HepG2 (cell line): ENCODE data around the gene STK17A. TPM values are rescaled to one million over a fixed set of nuclear protein-coding genes. Genes with fewer than 3 reads are reported as not detected.

ENCODE experiments used
- ATF4 ChIP-seq, 2 experiments: fragments of 450-650 bp in 1 of 2; sonication (generic) in 1 of 2; formaldehyde crosslinking; IDR thresholded peaks; 2 replicates each; pipeline versions ENCODE4 v1.5.0 to v1.8.0; 2020 to 2022; ENCODE audit warnings: mild to moderate bottlenecking in 1 of 2, missing genetic modification reagents in 1 of 2
- ESRRA ChIP-seq: sonication (generic); formaldehyde crosslinking; IDR thresholded peaks from 2 replicates; pipeline ENCODE4 v1.5.1; 2020; ENCODE audit warnings: mild to moderate bottlenecking, low read depth, missing genetic modification reagents
- GMEB2 ChIP-seq: IDR thresholded peaks from 2 replicates; pipeline ENCODE4 v1.6.1; 2016; ENCODE audit warnings: missing biosample characterization, missing genetic modification reagents, low read depth
- HIVEP1 ChIP-seq: sonication (generic); formaldehyde crosslinking; IDR thresholded peaks from 2 replicates; pipeline ENCODE4 v1.4.0; 2020; ENCODE audit warnings: mild to moderate bottlenecking, missing genetic modification reagents
- IRF1 ChIP-seq: sonication (generic); formaldehyde crosslinking; IDR thresholded peaks from 2 replicates; pipeline ENCODE4 v1.4.0; 2020; ENCODE audit warnings: low read depth, mild to moderate bottlenecking, missing genetic modification reagents
- SRY ChIP-seq: sonication (generic); formaldehyde crosslinking; IDR thresholded peaks from 2 replicates; pipeline ENCODE4 v1.8.0; 2022; ENCODE audit warnings: mild to moderate bottlenecking, missing genetic modification reagents
- ZBTB1 ChIP-seq: sonication (generic); formaldehyde crosslinking; IDR thresholded peaks from 2 replicates; pipeline ENCODE4 v1.4.0; 2020; ENCODE audit warnings: missing genetic modification reagents, borderline replicate concordance
- ZFP36L1 ChIP-seq: sonication (generic); formaldehyde crosslinking; IDR thresholded peaks from 2 replicates; pipeline ENCODE4 v1.8.0; 2022; ENCODE audit warnings: mild to moderate bottlenecking, missing genetic modification reagents, moderate library complexity
- ZKSCAN5 ChIP-seq: sonication (generic); formaldehyde crosslinking; IDR thresholded peaks from 2 replicates; pipeline ENCODE4 v1.5.1; 2020; ENCODE audit warnings: mild to moderate bottlenecking, missing genetic modification reagents
- ZNF430 ChIP-seq: sonication (generic); formaldehyde crosslinking; IDR thresholded peaks from 2 replicates; pipeline ENCODE4 v1.9.0; 2021; ENCODE audit warnings: mild to moderate bottlenecking, missing genetic modification reagents
- ZNF577 ChIP-seq: sonication (generic); formaldehyde crosslinking; IDR thresholded peaks from 2 replicates; pipeline ENCODE4 v1.4.0; 2020; ENCODE audit warnings: mild to moderate bottlenecking, low read depth, missing genetic modification reagents, borderline replicate concordance
- ZNF614 ChIP-seq: IDR thresholded peaks from 2 replicates; pipeline ENCODE4 v1.6.1; 2018; ENCODE audit warnings: missing biosample characterization, missing genetic modification reagents, inconsistent platforms, borderline replicate concordance
- ZNF772 ChIP-seq: sonication (generic); formaldehyde crosslinking; IDR thresholded peaks from 2 replicates; pipeline ENCODE4 v1.5.0; 2020; ENCODE audit warnings: mild to moderate bottlenecking, missing genetic modification reagents
- ZNF841 ChIP-seq: sonication (generic); formaldehyde crosslinking; IDR thresholded peaks from 2 replicates; pipeline ENCODE4 v1.8.1; 2023; ENCODE audit warnings: missing genetic modification reagents, borderline replicate concordance
- polyA plus RNA-seq, 8 experiments: library from polyadenylated mRNA; depleted of rRNA in 3 of 8; stranded (reverse) in 7 of 8; unstranded in 1 of 8; fragments of >200 nt; fragmentation: Illumina TruSeq in 4 of 8; extraction: Trizol in 4 of 8; gene quantifications; 2 replicates each; pipeline versions ENCODE4 v1.2.1 to v1.2.3, GENCODE V29; 2011 to 2016; ENCODE audit warnings: low read depth in 4 of 8, missing spikeins in 1 of 8, mixed read lengths in 1 of 8; ENCODE audit not compliant: insufficient read depth in 1 of 8
- total RNA-seq, 5 experiments: library from RNA; depleted of rRNA; stranded (reverse); fragments of >200 nt; fragmentation: Illumina TruSeq; extraction: Trizol; gene quantifications; 2 replicates each; pipeline ENCODE4 v1.2.3, GENCODE V29; 2016; ENCODE audit warnings: low read depth in 1 of 5
- TF ChIP-seq, protein P1 (sequence below): IDR thresholded peaks from 2 replicates; pipeline ENCODE4 v1.6.1; 2016; ENCODE audit warnings: low read depth, control low read depth
- TF ChIP-seq, protein P2 (sequence below): sonication (generic); formaldehyde crosslinking; IDR thresholded peaks from 2 replicates; pipeline ENCODE4 v1.5.0; 2020; ENCODE audit warnings: missing genetic modification reagents
- TF ChIP-seq, protein P3 (sequence below): fragments of 450-650 bp; IDR thresholded peaks from 2 replicates; pipeline ENCODE4 v1.6.1; 2017; ENCODE audit warnings: mild to moderate bottlenecking
- TF ChIP-seq, protein P4 (sequence below): sonication (generic); formaldehyde crosslinking; IDR thresholded peaks from 2 replicates; pipeline ENCODE4 v1.8.0; 2022; ENCODE audit warnings: low read depth, missing genetic modification reagents

The STK17A gene
- total and polyA plus RNA-seq, 2 of the 13 experiments (the other 11 are each of a cell fraction or from before 2014, with no cell fraction given): 18.6 to 24.3 TPM

DNA sequence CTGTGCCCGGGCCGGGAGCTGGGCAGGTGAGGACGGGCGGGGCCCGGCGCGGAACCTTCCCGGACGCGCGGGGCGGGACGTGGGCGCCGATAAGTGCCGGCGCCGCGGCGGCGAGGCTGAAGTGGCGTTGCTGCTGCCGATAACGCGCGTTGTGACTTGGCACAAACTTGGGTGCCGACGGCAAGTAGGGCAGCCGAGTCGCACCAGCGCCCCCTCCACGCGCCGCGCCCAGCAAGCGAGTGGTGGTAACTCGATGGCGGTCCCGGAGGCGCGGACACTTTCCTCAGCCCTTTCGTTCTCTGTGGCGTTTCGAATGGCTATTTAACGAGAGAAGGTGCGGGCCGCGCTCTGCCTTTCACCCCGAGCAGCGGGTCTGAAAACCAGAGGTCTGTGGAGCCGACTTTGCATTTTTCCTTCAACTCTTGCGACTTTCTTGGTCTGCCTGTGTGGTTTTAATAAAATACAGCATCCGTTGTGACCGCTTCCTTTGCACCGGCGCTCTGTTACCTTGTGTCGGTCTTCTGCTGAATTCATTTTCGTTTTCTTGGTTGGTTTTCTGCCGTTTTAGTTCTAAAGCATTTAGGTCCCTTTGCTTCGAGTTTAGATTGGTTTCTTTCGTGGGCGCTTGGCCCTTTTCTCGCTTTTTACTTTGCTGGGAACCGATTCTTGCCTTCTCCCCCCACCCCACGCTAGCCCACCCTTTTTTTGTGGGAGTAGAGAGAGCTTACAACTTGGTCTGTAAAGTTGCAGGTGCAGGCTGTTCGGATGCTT lies 701 bp downstream of the STK17A start (continued):
- TF ChIP-seq, protein P1, sequence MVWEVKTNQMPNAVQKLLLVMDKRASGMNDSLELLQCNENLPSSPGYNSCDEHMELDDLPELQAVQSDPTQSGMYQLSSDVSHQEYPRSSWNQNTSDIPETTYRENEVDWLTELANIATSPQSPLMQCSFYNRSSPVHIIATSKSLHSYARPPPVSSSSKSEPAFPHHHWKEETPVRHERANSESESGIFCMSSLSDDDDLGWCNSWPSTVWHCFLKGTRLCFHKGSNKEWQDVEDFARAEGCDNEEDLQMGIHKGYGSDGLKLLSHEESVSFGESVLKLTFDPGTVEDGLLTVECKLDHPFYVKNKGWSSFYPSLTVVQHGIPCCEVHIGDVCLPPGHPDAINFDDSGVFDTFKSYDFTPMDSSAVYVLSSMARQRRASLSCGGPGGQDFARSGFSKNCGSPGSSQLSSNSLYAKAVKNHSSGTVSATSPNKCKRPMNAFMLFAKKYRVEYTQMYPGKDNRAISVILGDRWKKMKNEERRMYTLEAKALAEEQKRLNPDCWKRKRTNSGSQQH: peak; percentile 10; the same call in 1 of the 2 replicates
- TF ChIP-seq, protein P2, sequence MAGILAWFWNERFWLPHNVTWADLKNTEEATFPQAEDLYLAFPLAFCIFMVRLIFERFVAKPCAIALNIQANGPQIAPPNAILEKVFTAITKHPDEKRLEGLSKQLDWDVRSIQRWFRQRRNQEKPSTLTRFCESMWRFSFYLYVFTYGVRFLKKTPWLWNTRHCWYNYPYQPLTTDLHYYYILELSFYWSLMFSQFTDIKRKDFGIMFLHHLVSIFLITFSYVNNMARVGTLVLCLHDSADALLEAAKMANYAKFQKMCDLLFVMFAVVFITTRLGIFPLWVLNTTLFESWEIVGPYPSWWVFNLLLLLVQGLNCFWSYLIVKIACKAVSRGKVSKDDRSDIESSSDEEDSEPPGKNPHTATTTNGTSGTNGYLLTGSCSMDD (CRISPR knock-in tag): no peak
- TF ChIP-seq ZNF577 (no peak), ATF4 (CRISPR knock-in tag; IDR thresholded peaks at IDR 0.05) (no peak), HIVEP1 (no peak), SRY (CRISPR knock-in tag) (peak; percentile 75; the same call in 1 of the 2 replicates), ZKSCAN5 (CRISPR knock-in tag) (no peak), ESRRA (no peak), IRF1 (CRISPR knock-in tag) (no peak), ZNF841 (no peak), ZNF772 (no peak), ZNF614 (CRISPR knock-in tag) (no peak), ZBTB1 (CRISPR knock-in tag) (no peak), ZNF430 (CRISPR knock-in tag) (0 out of 2 replicates have a peak, but pooled peaks have one; percentile 56), ZFP36L1 (no peak), GMEB2 (CRISPR knock-in tag) (no peak)
- TF ChIP-seq, protein P3, sequence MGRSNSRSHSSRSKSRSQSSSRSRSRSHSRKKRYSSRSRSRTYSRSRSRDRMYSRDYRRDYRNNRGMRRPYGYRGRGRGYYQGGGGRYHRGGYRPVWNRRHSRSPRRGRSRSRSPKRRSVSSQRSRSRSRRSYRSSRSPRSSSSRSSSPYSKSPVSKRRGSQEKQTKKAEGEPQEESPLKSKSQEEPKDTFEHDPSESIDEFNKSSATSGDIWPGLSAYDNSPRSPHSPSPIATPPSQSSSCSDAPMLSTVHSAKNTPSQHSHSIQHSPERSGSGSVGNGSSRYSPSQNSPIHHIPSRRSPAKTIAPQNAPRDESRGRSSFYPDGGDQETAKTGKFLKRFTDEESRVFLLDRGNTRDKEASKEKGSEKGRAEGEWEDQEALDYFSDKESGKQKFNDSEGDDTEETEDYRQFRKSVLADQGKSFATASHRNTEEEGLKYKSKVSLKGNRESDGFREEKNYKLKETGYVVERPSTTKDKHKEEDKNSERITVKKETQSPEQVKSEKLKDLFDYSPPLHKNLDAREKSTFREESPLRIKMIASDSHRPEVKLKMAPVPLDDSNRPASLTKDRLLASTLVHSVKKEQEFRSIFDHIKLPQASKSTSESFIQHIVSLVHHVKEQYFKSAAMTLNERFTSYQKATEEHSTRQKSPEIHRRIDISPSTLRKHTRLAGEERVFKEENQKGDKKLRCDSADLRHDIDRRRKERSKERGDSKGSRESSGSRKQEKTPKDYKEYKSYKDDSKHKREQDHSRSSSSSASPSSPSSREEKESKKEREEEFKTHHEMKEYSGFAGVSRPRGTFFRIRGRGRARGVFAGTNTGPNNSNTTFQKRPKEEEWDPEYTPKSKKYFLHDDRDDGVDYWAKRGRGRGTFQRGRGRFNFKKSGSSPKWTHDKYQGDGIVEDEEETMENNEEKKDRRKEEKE: no peak
- TF ChIP-seq, protein P4, sequence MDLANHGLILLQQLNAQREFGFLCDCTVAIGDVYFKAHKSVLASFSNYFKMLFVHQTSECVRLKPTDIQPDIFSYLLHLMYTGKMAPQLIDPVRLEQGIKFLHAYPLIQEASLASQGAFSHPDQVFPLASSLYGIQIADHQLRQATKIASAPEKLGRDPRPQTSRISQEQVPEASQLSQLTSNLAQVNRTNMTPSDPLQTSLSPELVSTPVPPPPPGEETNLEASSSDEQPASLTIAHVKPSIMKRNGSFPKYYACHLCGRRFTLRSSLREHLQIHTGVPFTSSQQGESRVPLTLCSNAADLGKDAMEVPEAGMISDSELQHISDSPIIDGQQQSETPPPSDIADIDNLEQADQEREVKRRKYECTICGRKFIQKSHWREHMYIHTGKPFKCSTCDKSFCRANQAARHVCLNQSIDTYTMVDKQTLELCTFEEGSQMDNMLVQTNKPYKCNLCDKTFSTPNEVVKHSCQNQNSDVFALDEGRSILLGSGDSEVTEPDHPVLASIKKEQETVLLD (CRISPR knock-in tag): no peak
